NB4 (cell line): ENCODE measurements around the gene RPS6KC1.

ENCODE experiments used
- MYC ChIP-seq: IDR thresholded peaks from 2 replicates; pipeline ENCODE4 v1.6.1; 2011; ENCODE audit warnings: low read depth, low read length
- POLR2A ChIP-seq: IDR thresholded peaks from 2 replicates; pipeline ENCODE4 v1.6.1; 2011; ENCODE audit warnings: mild to moderate bottlenecking; ENCODE audit not compliant: insufficient read length; ENCODE audit errors: extremely low read depth
- TF ChIP-seq, protein P1 (sequence below): IDR thresholded peaks from 2 replicates; pipeline ENCODE4 v1.6.1; 2011; ENCODE audit warnings: low read depth, low read length
- TF ChIP-seq, protein P2 (sequence below): IDR thresholded peaks from one replicate; pipeline ENCODE4 v1.5.1; 2012; ENCODE audit warnings: low read depth, low read length

DNA sequence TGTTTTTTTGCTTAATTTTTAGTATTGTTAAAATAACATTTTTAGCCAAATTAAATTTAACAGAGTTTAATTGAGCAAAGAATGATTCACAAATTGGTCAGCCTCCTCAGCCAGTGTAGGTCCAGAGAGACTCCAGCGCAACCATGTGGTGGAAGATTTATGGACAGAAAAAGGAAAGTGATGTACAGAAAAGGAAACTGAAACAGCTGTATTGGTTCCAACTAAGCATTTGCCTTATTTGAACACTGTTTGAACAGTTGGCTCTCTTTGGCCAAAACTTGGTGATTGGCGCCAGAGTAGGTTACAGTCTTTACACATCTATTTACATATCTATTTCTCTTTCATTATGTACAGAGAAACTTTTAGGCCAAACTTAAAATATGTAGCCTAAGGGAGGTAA lies 19.4 kb downstream of the RPS6KC1 start:
- TF ChIP-seq, protein P1, sequence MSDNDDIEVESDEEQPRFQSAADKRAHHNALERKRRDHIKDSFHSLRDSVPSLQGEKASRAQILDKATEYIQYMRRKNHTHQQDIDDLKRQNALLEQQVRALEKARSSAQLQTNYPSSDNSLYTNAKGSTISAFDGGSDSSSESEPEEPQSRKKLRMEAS: peak; percentile 28; the same call in 1 of the 2 replicates
- TF ChIP-seq POLR2A (no peak), MYC (no peak)
- TF ChIP-seq, protein P2, sequence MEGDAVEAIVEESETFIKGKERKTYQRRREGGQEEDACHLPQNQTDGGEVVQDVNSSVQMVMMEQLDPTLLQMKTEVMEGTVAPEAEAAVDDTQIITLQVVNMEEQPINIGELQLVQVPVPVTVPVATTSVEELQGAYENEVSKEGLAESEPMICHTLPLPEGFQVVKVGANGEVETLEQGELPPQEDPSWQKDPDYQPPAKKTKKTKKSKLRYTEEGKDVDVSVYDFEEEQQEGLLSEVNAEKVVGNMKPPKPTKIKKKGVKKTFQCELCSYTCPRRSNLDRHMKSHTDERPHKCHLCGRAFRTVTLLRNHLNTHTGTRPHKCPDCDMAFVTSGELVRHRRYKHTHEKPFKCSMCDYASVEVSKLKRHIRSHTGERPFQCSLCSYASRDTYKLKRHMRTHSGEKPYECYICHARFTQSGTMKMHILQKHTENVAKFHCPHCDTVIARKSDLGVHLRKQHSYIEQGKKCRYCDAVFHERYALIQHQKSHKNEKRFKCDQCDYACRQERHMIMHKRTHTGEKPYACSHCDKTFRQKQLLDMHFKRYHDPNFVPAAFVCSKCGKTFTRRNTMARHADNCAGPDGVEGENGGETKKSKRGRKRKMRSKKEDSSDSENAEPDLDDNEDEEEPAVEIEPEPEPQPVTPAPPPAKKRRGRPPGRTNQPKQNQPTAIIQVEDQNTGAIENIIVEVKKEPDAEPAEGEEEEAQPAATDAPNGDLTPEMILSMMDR: no peak
